Activated T-cell treated with anti-CD3 and anti-CD28 coated beads, Interleukin-2, amount 50 U/mL, for 24 hours (primary cell): ENCODE measurements around the gene A4GNT.
A peak's percentile ranks its signal among the peaks of the same experiment; 100 is the strongest.
"Not testable (repeated sequence)": the region's sequence is repeated elsewhere in the genome, so short reads cannot be mapped to it uniquely, and the experiment has no call there.

Experiments used
- DNase-seq: peaks from one replicate; pipeline ENCODE4 v3.0.0-alpha.2; 2020
- H3K27ac Mint-ChIP-seq: 2 replicates; pipeline ENCODE4 v1.8.0; 2020; ENCODE audit warnings: mild to moderate bottlenecking, mixed read lengths
- H3K27me3 Mint-ChIP-seq: 2 replicates; pipeline ENCODE4 v1.8.0; 2020; ENCODE audit warnings: mixed read lengths
- H3K36me3 Mint-ChIP-seq: 2 replicates; pipeline ENCODE4 v1.8.0; 2020; ENCODE audit warnings: low read depth, mixed read lengths
- H3K4me1 Mint-ChIP-seq: 2 replicates; pipeline ENCODE4 v1.8.0; 2020; ENCODE audit warnings: low read depth, mixed read lengths
- H3K4me3 Mint-ChIP-seq: 2 replicates; pipeline ENCODE4 v1.8.0; 2020; ENCODE audit warnings: mild to moderate bottlenecking, moderate library complexity, mixed read lengths
- H3K9me3 Mint-ChIP-seq: 2 replicates; pipeline ENCODE4 v1.8.0; 2020; ENCODE audit warnings: mixed read lengths

A4GNT gene

GRCh38 chr3:138132239-138132638 lies at the start of gene A4GNT:
Gene A4GNT (minus strand): TSS chr3:138132390. CDS start chr3:138131256, 1,134 bp downstream.
- no peak for DNase-seq
- Mint-ChIP-seq H3K27me3 (no peaks in the 10 kb centered on the region), H3K9me3 (no peaks in the 10 kb centered on the region), H3K4me1 (no peaks in the 10 kb centered on the region), H3K4me3 (no peak within 1 kb of the TSS), H3K27ac (no peak within 1 kb of the TSS), H3K36me3 (no peaks in the 10 kb centered on the region)

GRCh38 chr3:138180375-138181029 lies 48.3 kb upstream of the A4GNT start:
- Mint-ChIP-seq H3K36me3 (no peaks in the 10 kb centered on the region), H3K27me3 (peaks cover 8% of the 10 kb centered on the region), H3K27ac (no peak overlapping the region), H3K4me1 (peaks cover 2% of the 10 kb centered on the region), H3K9me3 (no peaks in the 10 kb centered on the region), H3K4me3 (no peak overlapping the region)
- DNase-seq, result no peak

- Mint-ChIP-seq H3K27me3 (no peaks in the 10 kb centered on the region), H3K4me3 (peak within 1 kb of the TSS; percentile 98), H3K9me3 (no peaks in the 10 kb centered on the region), H3K27ac (peak within 1 kb of the TSS; percentile 99), H3K36me3 (peaks cover 48% of the 10 kb centered on the region), H3K4me1 (peaks cover 37% of the 10 kb centered on the region)
- DNase-seq, result peak; percentile 84
Measured at GRCh38 chr3:138174421-138175131, 42.4 kb upstream of the A4GNT start, which contains the start of gene DBR1. Gene DBR1 (minus strand): TSS chr3:138174921. CDS start chr3:138174795, 126 bp downstream.

GRCh38 chr3:138173769-138174420 lies 41.7 kb upstream of the A4GNT start:
- no peak for DNase-seq
- Mint-ChIP-seq H3K9me3 (no peaks in the 10 kb centered on the region), H3K27ac (peak overlapping the region; percentile 99), H3K4me1 (peaks cover 37% of the 10 kb centered on the region), H3K27me3 (no peaks in the 10 kb centered on the region), H3K4me3 (peak overlapping the region; percentile 98), H3K36me3 (peaks cover 52% of the 10 kb centered on the region)

GRCh38 chr3:138172625-138173024 lies 40.4 kb upstream of the A4GNT start:
- H3K9me3 Mint-ChIP-seq, result no peaks in the 10 kb centered on the region
- H3K36me3 Mint-ChIP-seq, result peaks cover 64% of the 10 kb centered on the region
- H3K4me1 Mint-ChIP-seq, result peaks cover 37% of the 10 kb centered on the region
- no peaks in the 10 kb centered on the region for H3K27me3 Mint-ChIP-seq
- no peak for DNase-seq
- H3K27ac Mint-ChIP-seq, result peak overlapping the region; percentile 85
- H3K4me3 Mint-ChIP-seq, result peak overlapping the region; percentile 98

- no peak for DNase-seq
- no peaks in the 10 kb centered on the region for H3K27me3 Mint-ChIP-seq
- H3K27ac Mint-ChIP-seq, result peak overlapping the region; percentile 23
- H3K4me3 Mint-ChIP-seq, result no peak overlapping the region
- H3K4me1 Mint-ChIP-seq, result peaks cover 14% of the 10 kb centered on the region
- H3K9me3 Mint-ChIP-seq, result no peaks in the 10 kb centered on the region
- H3K36me3 Mint-ChIP-seq, result peaks cover 91% of the 10 kb centered on the region
Measured at GRCh38 chr3:138165061-138165460, 32.9 kb upstream of the A4GNT start.

GRCh38 chr3:138157743-138158142 lies 25.6 kb upstream of the A4GNT start:
- Mint-ChIP-seq H3K9me3 (peaks cover 2% of the 10 kb centered on the region), H3K4me1 (peaks cover 2% of the 10 kb centered on the region), H3K4me3 (no peak overlapping the region), H3K27ac (no peak overlapping the region), H3K27me3 (no peaks in the 10 kb centered on the region), H3K36me3 (peaks cover 25% of the 10 kb centered on the region)
- DNase-seq, result no peak

DNA sequence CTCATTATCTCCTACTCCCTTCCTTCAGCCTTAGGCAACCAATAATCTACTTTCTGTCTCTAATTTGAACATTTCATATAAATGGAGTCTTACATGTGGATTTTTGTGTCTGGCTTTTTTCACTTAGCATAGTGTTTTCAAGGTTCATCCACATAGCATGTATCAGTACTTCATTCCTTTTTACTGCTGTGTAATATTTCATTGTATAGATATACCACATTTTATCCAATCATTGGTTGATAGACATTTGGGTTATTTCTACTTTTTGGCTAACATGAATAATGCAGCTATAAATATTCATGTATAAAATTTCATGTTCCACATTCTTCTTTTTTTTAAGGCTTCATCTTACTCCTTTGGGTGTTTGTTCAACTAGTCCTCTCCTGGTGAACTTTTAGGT lies 22.3 kb upstream of the A4GNT start:
- H3K4me1 Mint-ChIP-seq, result no peaks in the 10 kb centered on the region
- H3K4me3 Mint-ChIP-seq, result no peak overlapping the region
- no peak overlapping the region for H3K27ac Mint-ChIP-seq
- no peak for DNase-seq
- H3K9me3 Mint-ChIP-seq, result peaks cover 2% of the 10 kb centered on the region
- no peaks in the 10 kb centered on the region for H3K27me3 Mint-ChIP-seq
- H3K36me3 Mint-ChIP-seq, result no peaks in the 10 kb centered on the region

- Mint-ChIP-seq H3K4me1 (no peaks in the 10 kb centered on the region), H3K36me3 (no peaks in the 10 kb centered on the region), H3K4me3 (no peak overlapping the region)
Measured at GRCh38 chr3:138148503-138148902, 16.3 kb upstream of the A4GNT start.

DNA sequence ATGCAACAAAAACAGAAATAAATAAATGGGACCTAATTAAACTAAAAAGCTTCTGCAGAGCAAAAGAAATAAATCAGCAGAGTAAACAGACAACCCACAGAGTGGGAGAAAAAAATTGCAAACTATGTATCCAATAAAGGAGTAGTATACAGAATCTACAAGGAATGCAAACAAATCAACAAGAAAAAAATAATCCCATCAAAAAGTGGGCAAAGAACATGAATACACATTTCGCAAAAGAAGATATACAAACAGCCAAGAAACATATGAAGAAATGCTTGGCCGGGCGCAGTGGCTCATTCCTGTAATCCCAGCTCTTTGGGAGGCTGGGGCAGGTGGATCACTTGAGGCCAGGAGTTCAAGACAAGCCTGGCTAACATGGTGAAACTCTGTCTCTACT lies 10.0 kb upstream of the A4GNT start:
- H3K9me3 Mint-ChIP-seq, H3K27ac Mint-ChIP-seq, H3K4me1 Mint-ChIP-seq, DNase-seq, H3K36me3 Mint-ChIP-seq, H3K4me3 Mint-ChIP-seq: not testable (repeated sequence)
- peaks cover 15% of the 10 kb centered on the region for H3K27me3 Mint-ChIP-seq

More at GRCh38 chr3:138148503-138148902, 16.3 kb upstream of the A4GNT start:
- Mint-ChIP-seq H3K9me3 (no peaks in the 10 kb centered on the region), H3K27ac (no peak overlapping the region), H3K27me3 (no peaks in the 10 kb centered on the region)
- no peak for DNase-seq

- Mint-ChIP-seq H3K4me1 (no peaks in the 10 kb centered on the region), H3K9me3 (no peaks in the 10 kb centered on the region), H3K4me3 (no peak overlapping the region), H3K36me3 (no peaks in the 10 kb centered on the region), H3K27me3 (peaks cover 15% of the 10 kb centered on the region), H3K27ac (no peak overlapping the region)
- no peak for DNase-seq
Measured at GRCh38 chr3:138140940-138141339, 8.8 kb upstream of the A4GNT start.

DNA sequence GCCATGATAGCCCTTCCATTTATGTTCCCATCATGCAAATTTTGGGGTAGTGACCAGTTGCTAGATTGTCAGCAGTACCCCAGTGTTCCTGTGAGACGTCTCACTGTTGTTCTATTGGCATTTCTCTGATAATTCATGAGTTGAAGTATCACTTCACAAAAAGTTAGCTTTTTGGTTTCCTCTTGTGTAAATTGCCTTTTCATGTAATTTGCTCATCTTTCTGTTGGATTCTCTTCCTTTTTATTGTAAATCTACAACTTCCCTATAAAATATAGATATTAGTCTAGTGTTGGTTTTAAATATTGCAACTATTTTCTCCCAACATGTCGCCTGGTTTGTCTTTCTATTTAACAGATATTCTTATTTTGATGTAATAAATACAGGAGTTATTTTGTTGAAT lies 7.5 kb upstream of the A4GNT start:
- no peaks in the 10 kb centered on the region for H3K36me3 Mint-ChIP-seq
- no peaks in the 10 kb centered on the region for H3K4me1 Mint-ChIP-seq
- no peak overlapping the region for H3K27ac Mint-ChIP-seq
- H3K9me3 Mint-ChIP-seq, result no peaks in the 10 kb centered on the region
- H3K27me3 Mint-ChIP-seq, result peaks cover 15% of the 10 kb centered on the region
- H3K4me3 Mint-ChIP-seq, result no peak overlapping the region
- no peak for DNase-seq

DNA sequence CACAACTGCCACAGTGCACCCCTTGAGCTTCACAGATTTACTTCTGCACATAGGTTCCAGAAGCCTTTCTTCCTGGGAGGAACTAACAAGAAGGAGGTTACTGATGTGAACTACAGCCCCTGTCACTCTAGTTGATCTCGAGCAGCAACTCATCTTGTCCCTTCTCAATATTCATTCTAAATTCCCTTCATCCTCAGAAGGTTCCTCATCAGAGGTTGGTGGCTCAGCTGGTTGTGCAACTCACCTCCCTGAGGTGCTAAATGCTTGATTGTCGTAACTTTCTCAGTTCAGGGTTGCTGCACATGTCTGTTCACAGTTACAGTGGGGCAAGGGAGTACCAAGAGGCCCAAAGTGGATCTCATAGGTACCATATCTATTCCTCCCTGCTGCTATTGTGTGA lies 5.7 kb upstream of the A4GNT start:
- H3K27ac Mint-ChIP-seq, result no peak overlapping the region
- H3K9me3 Mint-ChIP-seq, result no peaks in the 10 kb centered on the region
- H3K4me3 Mint-ChIP-seq, result no peak overlapping the region
- H3K4me1 Mint-ChIP-seq, result no peaks in the 10 kb centered on the region
- H3K27me3 Mint-ChIP-seq, result peaks cover 12% of the 10 kb centered on the region
- no peak for DNase-seq
- H3K36me3 Mint-ChIP-seq, result no peaks in the 10 kb centered on the region

- H3K27ac Mint-ChIP-seq, result no peak overlapping the region
- H3K9me3 Mint-ChIP-seq, result no peaks in the 10 kb centered on the region
- no peaks in the 10 kb centered on the region for H3K4me1 Mint-ChIP-seq
- no peaks in the 10 kb centered on the region for H3K36me3 Mint-ChIP-seq
- DNase-seq, result no peak
- H3K27me3 Mint-ChIP-seq, result peaks cover 8% of the 10 kb centered on the region
- H3K4me3 Mint-ChIP-seq, result no peak overlapping the region
Measured at GRCh38 chr3:138136201-138136600, 4.0 kb upstream of the A4GNT start.

GRCh38 chr3:138135833-138136194 lies 3.6 kb upstream of the A4GNT start:
- Mint-ChIP-seq H3K9me3 (no peaks in the 10 kb centered on the region), H3K27me3 (peaks cover 8% of the 10 kb centered on the region), H3K36me3 (no peaks in the 10 kb centered on the region), H3K4me3 (no peak overlapping the region), H3K27ac (no peak overlapping the region), H3K4me1 (no peaks in the 10 kb centered on the region)
- no peak for DNase-seq
